Colonic mucosa (tissue), 4 donors: ENCODE measurements around the gene NINL. TPM values are rescaled to one million over a fixed set of nuclear protein-coding genes. Genes with fewer than 3 reads are reported as not detected.
"Not testable (repeated sequence)": the region's sequence is repeated elsewhere in the genome, so short reads cannot be mapped to it uniquely, and the experiment has no call there.

Source experiments
- DNase-seq: peaks from one replicate; pipeline ENCODE4 v3.0.0-alpha.2; 2020
- H3K27ac ChIP-seq: fragments of 200-600 bp; one replicate; pipeline ENCODE4 v1.8.0; 2021
- H3K27me3 ChIP-seq: fragments of 200-600 bp; one replicate; pipeline ENCODE4 v1.8.0; 2021
- H3K36me3 ChIP-seq: fragments of 200-600 bp; one replicate; pipeline ENCODE4 v1.8.0; 2021
- H3K4me1 ChIP-seq: fragments of 200-600 bp; one replicate; pipeline ENCODE4 v1.8.0; 2021; ENCODE audit warnings: mild to moderate bottlenecking
- H3K4me3 ChIP-seq: fragments of 200-600 bp; one replicate; pipeline ENCODE4 v1.8.0; 2021
- H3K9ac ChIP-seq, 2 donors: one replicate each; pipeline ENCODE4 v1.7.0; 2013; ENCODE audit warnings: control low read depth in 2 of 2, low read depth in 2 of 2, low read length in 2 of 2
- H3K9me3 ChIP-seq: fragments of 200-600 bp; one replicate; pipeline ENCODE4 v1.8.0; 2021
- intact Hi-C: fragments of 100-400 bp; cut with DNase I; formaldehyde crosslinking; loops from one replicate; pipeline ENCODE4 v1.14.1; 2022
- total RNA-seq, 2 donors: library from RNA; stranded (reverse); fragmentation: NEBNext Ultra II Directional in 1 of 2; extraction: Animal tissue kit (Norgen Biotek cat#: 25700) in 1 of 2; gene quantifications; one replicate each; pipeline ENCODE4 v1.2.1, GENCODE V29; 2021
- TF ChIP-seq, protein P1 (sequence below): fragments of 200-600 bp; IDR thresholded peaks from one replicate; pipeline ENCODE4 v1.8.0; 2022; ENCODE audit warnings: antibody characterized with exemption, mild to moderate bottlenecking
- donor health status: healthy.
- donor health status: DM: no; HTN: no; CAD: no.
- donor health status: DM: no; HTN: no; CAD: no.

Gene NINL
- total RNA-seq, 2 donors from 2014 or later, result 3.4 to 5.3 TPM

DNA sequence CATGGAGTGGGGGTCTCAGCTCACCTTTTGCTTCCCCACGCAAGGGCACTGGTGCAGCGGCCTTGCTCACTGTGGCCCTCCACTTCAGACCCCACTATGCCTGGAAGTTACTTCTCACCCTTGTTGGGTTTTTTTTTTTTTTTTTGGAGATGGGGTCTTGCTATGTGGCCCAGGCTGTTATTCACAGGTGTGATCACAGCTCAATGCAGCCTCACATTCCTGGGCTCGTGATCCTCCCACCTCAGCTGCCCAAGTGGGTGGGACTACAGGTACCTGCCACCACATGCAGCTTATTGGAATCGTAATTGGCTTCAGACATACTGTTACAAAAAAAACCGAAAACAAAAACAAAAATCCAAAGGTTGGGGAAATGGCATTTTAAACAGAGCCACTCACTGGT lies 32.4 kb downstream of the NINL start:
- Histone ChIP-seq H3K4me3 (no peak overlapping the region), H3K36me3 (no peaks in the 10 kb centered on the region), H3K27me3 (no peaks in the 10 kb centered on the region), H3K9ac (no peak overlapping the region), H3K9me3 (no peaks in the 10 kb centered on the region), H3K27ac (no peak overlapping the region), H3K4me1 (no peaks in the 10 kb centered on the region)
- intact Hi-C loops, result no loop called here
- no peak for DNase-seq
- TF ChIP-seq, protein P1, sequence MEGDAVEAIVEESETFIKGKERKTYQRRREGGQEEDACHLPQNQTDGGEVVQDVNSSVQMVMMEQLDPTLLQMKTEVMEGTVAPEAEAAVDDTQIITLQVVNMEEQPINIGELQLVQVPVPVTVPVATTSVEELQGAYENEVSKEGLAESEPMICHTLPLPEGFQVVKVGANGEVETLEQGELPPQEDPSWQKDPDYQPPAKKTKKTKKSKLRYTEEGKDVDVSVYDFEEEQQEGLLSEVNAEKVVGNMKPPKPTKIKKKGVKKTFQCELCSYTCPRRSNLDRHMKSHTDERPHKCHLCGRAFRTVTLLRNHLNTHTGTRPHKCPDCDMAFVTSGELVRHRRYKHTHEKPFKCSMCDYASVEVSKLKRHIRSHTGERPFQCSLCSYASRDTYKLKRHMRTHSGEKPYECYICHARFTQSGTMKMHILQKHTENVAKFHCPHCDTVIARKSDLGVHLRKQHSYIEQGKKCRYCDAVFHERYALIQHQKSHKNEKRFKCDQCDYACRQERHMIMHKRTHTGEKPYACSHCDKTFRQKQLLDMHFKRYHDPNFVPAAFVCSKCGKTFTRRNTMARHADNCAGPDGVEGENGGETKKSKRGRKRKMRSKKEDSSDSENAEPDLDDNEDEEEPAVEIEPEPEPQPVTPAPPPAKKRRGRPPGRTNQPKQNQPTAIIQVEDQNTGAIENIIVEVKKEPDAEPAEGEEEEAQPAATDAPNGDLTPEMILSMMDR, result no peak

DNA sequence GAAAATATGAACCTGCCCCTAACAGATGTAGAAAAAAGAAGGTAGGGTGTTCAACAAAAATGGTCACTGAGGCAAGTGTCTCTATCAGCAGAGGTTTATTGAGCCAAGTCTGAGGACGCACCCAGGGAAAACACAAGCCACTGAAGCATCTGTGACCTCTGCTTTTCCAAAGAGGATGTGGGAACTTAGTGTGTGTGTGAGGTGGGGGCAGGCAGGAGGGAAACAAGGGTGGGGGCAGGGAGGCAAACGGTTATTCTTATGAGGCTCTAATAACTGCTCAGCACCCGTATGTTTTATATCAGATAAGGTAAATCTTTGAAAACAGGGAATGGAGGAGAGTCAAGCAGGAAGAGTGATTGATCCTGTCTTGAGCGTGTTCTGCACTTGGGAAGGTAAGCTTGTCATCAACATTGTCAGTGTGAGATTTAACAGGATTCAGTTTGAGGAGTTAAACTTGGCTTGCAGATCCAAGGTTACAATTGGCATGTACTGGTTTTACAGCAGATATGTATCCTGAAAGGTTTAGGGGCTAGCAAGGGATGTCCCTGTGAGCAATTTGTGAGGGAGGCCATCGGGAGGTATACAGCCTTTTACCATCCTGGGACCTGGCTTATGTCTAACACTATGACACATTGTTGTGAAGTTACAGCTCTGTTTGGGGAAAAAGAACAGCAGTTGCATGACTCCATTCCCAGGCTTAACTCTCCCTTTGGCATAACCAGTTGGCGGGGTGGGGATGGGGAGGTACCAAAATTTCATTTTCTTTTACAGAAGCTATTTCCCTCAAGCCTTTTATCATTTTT lies 33.7 kb downstream of the NINL start:
- intact Hi-C loops, result no loop called here
- no peak overlapping the region for H3K27ac ChIP-seq
- H3K4me1 ChIP-seq, result no peaks in the 10 kb centered on the region

DNA sequence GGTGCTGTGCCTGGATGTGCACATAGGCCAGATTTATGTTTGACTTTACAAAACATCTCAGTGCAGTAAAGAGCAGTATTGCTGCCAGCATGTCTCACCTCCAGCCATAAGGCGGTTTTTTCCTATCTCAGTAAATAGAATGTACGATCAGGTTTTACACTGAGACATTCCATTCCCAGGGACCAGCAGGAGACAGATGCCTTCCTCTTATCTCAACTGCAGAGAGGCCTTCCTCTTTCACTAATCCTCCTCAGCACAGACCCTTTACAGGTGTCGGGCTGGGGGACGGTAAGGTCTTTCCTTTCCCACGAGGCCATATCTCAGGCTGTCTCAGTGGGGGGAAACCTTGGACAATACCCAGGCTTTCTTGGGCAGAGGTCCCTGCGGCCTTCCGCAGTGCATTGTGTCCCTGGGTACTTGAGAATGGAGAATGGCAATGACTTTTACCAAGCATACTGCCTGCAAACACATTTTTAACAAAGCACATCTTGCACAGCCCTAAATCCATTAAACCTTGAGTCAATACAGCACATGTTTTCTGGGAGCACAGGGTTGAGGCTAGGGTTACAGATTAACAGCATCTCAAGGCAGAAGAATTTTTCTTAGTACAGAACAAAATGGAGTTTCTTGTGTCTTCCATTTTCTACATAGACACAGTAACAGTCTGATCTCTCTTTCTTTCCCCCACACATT lies 34.5 kb downstream of the NINL start:
- H3K4me3 ChIP-seq, intact Hi-C loops, H3K36me3 ChIP-seq, H3K4me1 ChIP-seq, H3K27me3 ChIP-seq, H3K9ac ChIP-seq, DNase-seq, H3K9me3 ChIP-seq, H3K27ac ChIP-seq: not testable (repeated sequence)

More for the DNA sequence above, 33.7 kb downstream of the NINL start:
- H3K9me3 ChIP-seq, result no peaks in the 10 kb centered on the region
- no peaks in the 10 kb centered on the region for H3K36me3 ChIP-seq
- no peak overlapping the region for H3K4me3 ChIP-seq
- H3K9ac ChIP-seq, result no peak overlapping the region
- no peak for DNase-seq
- TF ChIP-seq, protein P1, result no peak
- no peaks in the 10 kb centered on the region for H3K27me3 ChIP-seq

DNA sequence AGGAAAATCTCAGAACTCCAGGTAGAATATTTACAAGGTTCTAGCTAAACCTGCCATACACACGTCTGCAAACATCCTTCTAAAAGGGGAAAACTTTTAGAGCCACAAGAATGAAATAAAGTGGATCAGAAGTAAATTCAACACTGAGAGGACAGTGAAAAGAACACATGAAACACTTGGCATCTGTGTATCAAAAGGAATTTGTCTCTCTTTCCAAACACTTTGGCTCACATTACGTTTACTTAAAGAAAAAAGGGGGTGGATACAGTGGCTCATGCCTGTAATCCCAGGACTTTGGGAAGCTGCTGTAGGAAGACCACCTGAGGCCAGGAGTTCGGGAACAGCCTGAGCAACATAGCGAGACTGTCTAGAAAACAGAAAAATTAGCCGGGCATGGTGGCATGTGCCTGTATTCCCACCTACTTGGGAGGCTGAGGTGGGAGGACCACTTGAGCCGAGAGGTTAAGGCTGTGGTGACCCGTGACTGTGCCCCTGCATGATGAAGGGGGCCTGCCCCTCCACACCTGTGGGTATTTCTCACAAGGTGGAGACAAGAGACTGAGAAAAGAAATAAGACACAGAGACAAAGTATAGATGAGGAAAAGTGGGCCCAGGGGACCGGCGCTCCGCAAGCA lies 35.4 kb downstream of the NINL start:
- no peak overlapping the region for H3K27ac ChIP-seq
- DNase-seq, result no peak
- no peaks in the 10 kb centered on the region for H3K4me1 ChIP-seq
- H3K4me3 ChIP-seq, result no peak overlapping the region
- intact Hi-C loops, result no loop called here
- no peak overlapping the region for H3K9ac ChIP-seq
- TF ChIP-seq, protein P1, result no peak
- no peaks in the 10 kb centered on the region for H3K36me3 ChIP-seq
- H3K27me3 ChIP-seq, result no peaks in the 10 kb centered on the region
- no peaks in the 10 kb centered on the region for H3K9me3 ChIP-seq

DNA sequence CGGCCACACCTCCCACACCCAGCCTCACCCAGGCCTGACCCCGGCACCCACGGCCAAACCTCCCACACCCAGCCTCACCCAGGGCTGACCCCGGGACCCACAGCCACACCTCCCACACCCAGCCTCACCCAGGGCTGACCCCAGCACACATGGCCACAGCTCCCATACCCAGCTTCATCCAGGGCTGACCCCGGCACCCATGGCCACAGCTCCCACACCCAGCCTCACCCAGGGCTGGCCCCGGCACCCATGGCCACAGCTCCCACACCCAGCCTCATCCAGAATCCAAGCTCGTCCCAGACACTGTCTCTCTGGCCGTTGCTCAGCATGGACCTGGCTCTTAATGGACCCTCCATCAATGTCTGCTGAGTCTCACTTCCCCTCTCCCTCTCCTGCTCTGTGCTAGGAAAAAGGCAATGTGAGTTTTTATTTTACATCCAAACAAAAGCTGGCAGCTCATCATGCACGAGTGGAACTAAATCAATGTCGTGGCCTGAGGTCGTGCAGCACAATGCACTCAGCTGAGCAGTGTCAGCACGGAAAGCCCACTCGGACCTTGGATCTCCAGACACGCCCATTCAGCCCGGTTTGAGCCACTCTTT lies 36.1 kb downstream of the NINL start:
- H3K9me3 ChIP-seq, result no peaks in the 10 kb centered on the region
- no peaks in the 10 kb centered on the region for H3K4me1 ChIP-seq
- H3K27me3 ChIP-seq, result no peaks in the 10 kb centered on the region
- H3K4me3 ChIP-seq, result no peak overlapping the region
- H3K27ac ChIP-seq, result no peak overlapping the region
- H3K9ac ChIP-seq, result no peak overlapping the region
- no peak for DNase-seq
- intact Hi-C loops, result no loop called here
- TF ChIP-seq, protein P1, result no peak
- no peaks in the 10 kb centered on the region for H3K36me3 ChIP-seq
